Medulla oblongata (tissue), 1 donor: ENCODE measurements around the gene TMEM44.

Experiments
- DNase-seq: peaks from one replicate; pipeline ENCODE4 v3.0.0-alpha.2; 2015; ENCODE audit errors: extremely low spot score

Gene TMEM44

GRCh38 chr3:194579091-194579606, 54.1 kb downstream of the TMEM44 start:
- DNase-seq, result no peak

GRCh38 chr3:194577986-194578905, 55.0 kb downstream of the TMEM44 start:
- no peak for DNase-seq

GRCh38 chr3:194575484-194576210, 57.6 kb downstream of the TMEM44 start:
- DNase-seq, result no peak

- no peak for DNase-seq
Measured at GRCh38 chr3:194574639-194575483, 58.4 kb downstream of the TMEM44 start.

- peak; percentile 67 for DNase-seq
Measured at GRCh38 chr3:194573680-194574437, 59.4 kb downstream of the TMEM44 start.

GRCh38 chr3:194572944-194573491, 60.2 kb downstream of the TMEM44 start:
- no peak for DNase-seq

- no peak for DNase-seq
Measured at GRCh38 chr3:194572143-194572789, 61.0 kb downstream of the TMEM44 start.

GRCh38 chr3:194571491-194572142, 61.6 kb downstream of the TMEM44 start:
- no peak for DNase-seq

GRCh38 chr3:194570898-194571297, 62.3 kb downstream of the TMEM44 start:
- no peak for DNase-seq

GRCh38 chr3:194570235-194570634, 63.0 kb downstream of the TMEM44 start:
- peak; percentile 47 for DNase-seq

- no peak for DNase-seq
Measured at GRCh38 chr3:194569252-194569651, 64.0 kb downstream of the TMEM44 start.

GRCh38 chr3:194565597-194566190, 67.5 kb downstream of the TMEM44 start:
- no peak for DNase-seq

GRCh38 chr3:194562986-194563385, 70.2 kb downstream of the TMEM44 start:
- no peak for DNase-seq

GRCh38 chr3:194561306-194561974, 71.8 kb downstream of the TMEM44 start:
- no peak for DNase-seq

- no peak for DNase-seq
Measured at GRCh38 chr3:194560047-194560446, 73.2 kb downstream of the TMEM44 start.

GRCh38 chr3:194559530-194559929, 73.7 kb downstream of the TMEM44 start:
- no peak for DNase-seq

- no peak for DNase-seq
Measured at GRCh38 chr3:194556086-194557056, 76.8 kb downstream of the TMEM44 start.
